Measurements from ENCODE around the gene NMRK2.
"Not testable (repeated sequence)": the region's sequence is repeated elsewhere in the genome, so short reads cannot be mapped to it uniquely, and the experiment has no call there.

Gene NMRK2

DNA sequence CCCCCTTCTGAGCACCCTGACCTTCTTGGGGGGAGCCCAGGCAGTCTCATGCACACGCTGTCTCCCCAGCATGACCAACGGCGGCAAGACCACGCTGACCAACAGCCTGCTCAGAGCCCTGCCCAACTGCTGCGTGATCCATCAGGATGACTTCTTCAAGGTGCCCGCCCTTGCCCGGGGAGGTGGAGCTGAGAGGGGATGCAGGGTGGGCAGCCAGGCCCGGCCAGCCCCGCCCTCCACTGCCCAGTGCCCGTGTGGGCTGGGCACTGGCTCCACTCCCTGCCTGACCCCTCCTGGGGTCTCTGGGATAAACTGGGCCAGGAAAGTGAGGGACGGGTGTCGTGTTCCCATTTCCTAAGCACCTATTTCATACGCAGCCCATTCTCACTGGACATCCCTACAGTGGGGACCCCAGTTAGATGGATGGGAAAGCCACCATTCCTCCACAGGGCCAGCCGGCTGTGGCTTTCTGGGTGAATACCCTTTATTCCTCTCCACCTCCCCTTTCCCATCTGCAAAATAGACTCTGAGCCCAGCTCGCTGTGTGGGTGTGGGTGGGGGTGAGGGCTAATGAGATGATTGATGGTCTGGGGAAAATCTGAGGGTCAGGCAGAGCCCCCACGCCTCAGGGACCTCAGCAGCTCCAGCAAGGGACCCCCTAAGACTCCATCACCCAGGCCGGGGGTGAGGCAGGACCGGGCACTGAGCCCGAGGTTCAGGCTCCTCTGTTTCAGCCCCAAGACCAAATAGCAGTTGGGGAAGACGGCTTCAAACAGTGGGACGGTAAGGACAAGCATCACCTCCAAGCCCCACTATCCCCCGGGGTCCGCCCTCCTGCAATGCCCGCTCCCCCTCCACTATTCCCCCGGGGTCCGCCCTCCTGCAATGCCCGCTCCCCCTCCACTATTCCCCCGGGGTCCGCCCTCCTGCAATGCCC, 3.9 kb downstream of the NMRK2 start:
- DNase-seq (ENCODE audit: low spot score), result no peak

DNA sequence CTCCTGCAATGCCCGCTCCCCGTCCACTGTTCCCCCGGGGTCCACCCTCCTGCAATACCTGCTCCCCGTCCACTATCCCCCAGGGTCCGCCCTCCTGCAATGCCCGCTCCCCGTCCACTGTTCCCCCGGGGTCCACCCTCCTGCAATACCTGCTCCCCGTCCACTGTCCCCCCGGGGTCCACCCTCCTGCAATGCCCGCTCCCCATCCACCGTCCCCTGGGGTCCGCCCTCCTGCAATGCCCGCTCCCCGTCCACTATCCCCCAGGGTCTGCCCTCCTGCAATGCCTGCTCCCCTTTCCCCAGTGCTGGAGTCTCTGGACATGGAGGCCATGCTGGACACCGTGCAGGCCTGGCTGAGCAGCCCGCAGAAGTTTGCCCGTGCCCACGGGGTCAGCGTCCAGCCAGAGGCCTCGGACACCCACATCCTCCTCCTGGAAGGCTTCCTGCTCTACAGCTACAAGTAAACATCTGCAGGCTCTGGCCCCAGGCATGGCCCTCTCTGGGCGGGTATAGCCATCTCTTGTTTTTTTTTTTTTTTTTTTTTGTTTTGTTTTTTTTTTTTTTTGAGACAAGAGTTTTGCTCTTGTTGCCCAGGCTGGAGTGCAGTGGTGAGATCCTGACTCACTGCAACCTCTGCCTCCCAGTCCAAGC, 5.6 kb downstream of the NMRK2 start:
- DNase-seq (ENCODE audit: low spot score), result not testable (repeated sequence)

DNA sequence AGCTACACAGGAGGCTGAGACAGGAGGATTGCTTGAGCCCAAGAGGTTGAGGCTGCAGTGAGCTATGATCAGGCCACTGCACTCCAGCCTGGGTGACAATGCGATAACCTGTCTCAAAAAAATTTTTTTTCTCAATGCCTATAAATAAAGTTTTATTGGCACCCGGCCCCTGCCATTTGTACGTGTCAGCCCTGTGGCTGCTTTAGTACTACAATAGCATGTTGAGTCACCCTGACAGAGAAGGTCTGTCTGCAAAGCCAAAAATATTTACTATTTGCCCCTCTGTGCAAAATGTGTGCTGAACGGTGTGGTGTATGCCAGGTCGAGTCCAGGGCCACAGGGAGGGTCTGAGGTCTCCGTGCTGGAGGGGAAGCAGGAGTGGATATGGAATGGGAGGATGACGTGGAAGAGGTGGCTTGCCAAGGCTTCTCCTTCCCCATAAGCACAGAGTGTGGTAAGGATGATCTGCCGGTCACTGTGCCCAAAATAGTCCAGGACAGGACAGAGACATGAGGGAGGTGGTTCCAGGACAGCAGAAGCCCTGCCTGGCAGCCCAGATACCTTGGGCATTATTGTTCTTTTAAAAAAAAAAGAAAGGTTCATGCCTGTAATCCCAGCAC, 10.0 kb downstream of the NMRK2 start:
- no peak for DNase-seq (ENCODE audit: low spot score)

DNA sequence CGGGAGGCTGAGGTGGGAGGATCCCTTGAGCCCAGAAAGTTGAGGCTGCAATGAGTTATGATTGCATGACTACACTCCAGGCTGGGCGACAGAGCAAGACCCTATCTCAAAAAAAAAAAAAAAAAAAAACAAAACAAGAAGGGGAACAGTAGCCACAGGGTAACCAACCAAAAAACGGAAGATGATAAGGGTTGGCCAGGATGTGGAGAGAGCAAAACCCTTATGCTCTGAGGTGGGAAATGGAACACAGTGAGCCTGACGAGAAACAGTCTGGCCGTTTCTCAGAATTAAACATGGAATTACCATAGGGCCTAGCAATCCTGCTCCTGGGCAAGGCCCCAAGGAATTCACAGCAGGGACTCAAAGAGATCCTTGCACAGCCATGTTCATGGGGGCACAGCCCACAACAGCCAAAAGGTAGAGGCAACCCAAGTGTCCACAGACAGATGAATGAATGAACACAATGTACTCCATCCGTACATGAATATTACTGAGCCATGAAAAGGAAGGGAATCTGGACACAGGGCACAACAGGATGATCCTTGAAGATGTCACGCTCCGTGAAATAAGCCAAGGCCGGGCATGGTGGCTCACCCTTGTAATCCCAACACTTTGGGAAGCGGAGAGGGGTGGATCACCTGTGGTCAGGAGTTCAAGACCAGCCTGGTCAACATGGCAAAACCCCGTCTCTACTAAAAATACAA, 11.3 kb downstream of the NMRK2 start:
- no peak for DNase-seq (ENCODE audit: low spot score)

DNA sequence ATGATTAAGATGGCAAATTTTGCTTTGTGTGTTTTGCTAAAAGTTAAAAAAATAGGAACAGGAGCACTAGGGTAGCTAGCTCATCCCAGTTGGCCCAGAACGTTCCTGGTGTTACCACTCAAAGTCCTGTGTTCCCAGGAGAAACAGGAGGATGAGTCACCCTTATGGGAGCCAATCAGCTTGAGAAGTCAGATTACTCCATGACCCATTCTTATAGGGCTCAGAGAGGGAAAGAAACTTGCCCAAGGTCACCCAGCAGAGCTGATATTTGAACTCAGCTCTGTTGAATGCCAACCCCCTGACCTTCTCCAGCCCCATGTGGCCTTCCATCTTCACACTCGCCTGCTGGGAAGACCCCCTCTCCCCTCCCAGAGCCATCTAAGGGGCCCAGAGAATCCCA, 13.0 kb downstream of the NMRK2 start:
- no peak for DNase-seq (ENCODE audit: low spot score)

DNA sequence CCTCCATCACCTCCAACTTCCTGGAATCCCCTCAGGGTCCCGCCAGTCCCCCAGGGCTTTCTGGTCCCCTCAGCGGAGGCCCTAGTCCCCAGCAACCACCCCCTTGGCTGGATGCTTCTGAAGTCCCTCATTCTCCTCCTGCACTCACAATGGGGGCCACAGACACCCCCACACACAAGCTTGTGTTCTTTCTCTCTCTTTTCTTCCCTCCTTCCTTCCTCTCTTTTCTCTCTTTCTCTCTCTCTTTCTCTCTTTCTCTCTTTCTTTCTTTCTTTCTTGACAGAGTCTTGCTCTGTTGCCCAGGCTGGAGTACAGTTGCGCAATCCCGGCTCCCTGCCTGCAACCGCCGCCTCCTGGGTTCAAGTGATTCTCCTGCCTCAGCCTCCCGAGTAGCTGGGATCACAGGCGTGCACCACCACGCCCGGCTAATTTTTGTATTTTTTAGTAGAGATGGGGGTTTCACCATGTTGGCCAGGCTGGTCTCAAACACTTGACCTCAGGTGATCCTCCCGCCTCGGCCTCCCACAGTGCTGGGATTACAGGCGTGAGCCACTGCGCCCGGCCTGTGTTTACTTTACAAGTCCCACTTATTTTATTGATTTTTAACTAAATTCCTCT, 14.6 kb downstream of the NMRK2 start:
- not testable (repeated sequence) for DNase-seq (ENCODE audit: low spot score)

DNA sequence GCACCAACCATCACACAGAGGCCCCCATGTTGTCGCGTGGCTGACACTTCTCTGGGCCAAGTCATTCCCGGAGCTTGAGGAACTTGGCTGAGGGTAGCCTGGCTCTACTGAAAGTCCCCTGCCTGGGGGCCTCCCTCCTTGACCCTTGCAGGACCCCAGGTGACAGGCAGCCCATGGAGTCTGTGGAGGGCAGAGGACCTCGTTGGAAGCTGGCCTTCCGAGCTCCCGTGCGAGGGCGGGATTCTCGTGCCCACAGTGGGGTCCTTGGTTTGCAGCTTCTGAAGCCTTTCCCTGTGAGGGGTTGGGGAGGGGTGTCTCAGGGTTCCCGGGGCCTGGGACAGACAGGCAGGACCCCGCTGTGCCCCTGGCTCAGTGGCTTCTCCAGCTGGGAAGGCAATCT, 16.4 kb downstream of the NMRK2 start:
- no peak for DNase-seq (ENCODE audit: low spot score)

DNA sequence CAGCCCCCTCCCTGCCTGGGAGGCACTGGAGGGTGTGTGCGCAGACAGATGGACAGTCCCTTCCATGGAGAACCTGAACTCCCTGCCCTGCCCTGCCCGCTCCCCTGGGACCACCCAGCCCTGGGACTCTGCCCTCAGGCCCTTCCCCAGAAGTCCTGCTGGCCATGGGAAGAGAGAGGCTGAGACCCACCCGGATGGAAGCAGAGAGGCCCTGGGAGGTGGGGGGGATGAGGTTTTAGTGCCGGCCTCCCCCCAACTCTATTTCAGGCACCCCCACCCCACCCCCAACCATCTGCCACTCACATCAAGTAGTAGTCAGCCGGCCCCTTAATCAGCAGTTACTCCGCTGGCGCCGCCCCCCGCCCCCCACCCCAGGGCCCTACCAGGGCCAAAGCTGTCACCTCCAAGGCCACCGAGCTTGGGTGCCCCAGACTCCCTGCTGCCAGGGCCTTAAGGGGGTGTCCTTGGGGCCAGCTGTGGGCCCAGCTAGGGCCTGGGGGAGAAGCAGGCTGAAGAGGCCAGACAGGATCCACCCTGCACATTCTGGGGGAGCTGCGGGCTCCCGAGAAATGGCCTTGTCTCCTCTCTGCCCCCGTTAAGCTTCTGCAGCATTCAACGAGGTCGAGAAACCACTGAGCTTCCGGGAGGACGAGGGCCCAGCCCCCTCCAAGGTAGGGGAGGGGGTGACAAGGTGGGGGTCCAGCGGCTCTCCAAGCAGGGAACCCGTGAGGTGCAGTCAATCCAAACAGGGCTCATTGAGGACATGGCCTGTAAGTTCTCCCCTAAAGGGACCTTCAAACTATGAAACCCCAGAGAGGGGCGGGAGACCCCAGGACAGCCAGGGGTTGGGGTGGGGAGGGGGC, 17.4 kb downstream of the NMRK2 start:
- no peak for DNase-seq (ENCODE audit: low spot score)

DNA sequence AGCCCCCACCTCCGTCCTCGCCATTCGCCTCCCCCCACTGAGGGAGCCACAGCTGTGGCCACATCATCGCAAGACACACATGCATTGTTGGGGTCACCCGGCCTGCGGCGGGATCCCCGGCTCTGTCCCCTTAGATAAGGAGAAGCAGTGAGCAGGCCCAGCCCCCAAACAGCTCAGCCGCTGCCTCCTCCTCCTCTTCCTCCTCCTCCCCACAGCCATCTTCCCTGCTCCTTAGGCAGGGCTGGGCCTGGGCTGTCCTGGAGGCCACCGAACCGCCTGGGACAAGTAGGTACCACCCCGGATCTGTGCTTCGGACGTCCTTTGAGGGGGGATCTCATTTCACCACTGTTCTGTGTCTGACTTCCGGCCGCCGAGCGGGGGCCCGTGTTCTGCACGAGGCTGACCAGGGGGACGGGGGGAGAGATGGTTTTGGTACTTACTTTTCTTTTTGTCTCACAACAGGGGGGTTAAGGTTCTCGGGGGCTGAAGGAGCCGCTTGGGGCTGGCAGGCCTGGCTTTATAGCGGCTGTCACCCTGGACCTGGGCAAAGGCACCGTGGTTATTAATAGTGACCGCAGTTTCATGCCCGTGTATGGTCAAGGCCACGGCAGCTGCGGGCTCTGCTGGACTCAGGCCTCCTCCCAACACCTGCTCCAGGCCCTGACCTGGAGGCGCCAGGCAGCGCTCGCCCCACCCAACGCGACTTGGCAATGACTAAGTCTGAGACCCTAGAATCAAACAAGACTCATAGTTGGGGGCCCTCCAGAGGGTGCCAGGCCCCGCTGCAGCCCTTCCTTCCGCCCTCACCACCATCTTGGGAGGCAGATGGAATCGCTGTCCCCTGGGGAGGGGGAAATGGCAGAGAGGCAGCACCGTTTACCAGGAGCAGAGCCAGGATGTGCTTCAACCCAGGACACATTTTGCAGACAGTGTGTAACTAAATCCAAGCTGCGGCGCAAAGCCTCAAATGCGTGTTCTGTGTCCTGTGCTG, 18.3 kb downstream of the NMRK2 start:
- no peak for DNase-seq (ENCODE audit: low spot score)

DNA sequence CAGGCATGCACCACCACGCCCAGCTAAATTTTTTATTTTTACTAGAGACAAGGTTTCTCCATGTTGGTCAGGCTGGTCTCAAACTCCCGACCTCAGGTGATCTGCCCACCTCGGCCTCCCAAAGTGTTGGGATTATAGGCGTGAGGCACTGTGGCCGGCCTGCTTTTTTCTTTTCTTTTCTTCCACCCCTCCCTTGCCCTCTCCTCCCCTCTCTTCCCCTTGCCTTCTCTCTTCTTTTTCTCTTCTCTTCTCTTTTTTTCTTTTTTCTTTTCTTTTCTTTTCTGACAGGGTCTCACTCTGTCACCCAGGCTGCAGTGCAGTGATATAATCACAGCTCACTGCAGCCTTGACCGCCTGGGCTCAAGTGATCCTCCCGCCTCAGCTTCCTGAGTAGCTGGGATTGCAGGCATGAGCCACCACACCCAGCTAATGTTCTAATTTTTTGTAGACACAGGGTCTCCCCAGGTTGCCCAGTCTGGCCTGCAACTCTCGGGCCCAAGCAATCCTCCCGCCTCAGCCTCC, 19.9 kb downstream of the NMRK2 start:
- not testable (repeated sequence) for DNase-seq (ENCODE audit: low spot score)

DNA sequence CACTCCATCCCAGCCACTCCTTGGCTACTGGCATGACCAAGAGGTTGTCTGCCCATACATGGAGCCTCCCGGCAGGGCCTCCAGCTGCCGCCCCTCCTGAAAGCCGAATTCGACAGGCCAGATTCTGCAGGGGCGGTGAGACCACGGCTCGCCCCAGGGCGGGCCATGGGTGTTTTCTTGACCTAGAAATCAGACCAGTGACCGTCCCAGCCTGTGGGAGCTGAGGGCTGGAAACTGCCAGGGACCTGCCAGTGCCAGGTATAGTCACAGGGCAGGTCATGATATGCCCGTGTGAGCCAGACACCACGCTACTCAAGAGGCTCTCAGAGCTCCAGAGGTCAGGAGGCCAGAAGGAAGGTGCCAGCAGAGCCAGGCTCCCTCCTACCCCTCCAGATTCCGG, 21.2 kb downstream of the NMRK2 start:
- no peak for DNase-seq (ENCODE audit: low spot score)

DNA sequence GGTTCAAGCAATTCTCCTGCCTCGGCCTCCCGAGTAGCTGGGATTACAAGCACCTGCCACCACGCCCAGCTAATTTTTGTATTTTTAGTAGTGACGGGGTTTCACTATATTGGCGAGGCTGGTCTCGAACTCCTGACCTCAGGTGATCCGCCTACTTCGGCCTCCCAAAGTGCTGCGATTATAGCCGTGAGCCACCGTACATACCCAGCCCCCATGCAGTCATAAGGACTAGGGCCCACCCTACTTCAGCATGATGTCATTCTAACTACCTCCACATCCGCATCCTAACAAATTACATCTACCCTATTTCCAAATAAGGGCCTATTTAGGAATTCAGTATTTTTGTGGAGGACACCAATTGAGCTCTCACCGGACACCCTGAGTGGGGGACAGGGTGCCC, 22.4 kb downstream of the NMRK2 start:
- not testable (repeated sequence) for DNase-seq (ENCODE audit: low spot score)

DNA sequence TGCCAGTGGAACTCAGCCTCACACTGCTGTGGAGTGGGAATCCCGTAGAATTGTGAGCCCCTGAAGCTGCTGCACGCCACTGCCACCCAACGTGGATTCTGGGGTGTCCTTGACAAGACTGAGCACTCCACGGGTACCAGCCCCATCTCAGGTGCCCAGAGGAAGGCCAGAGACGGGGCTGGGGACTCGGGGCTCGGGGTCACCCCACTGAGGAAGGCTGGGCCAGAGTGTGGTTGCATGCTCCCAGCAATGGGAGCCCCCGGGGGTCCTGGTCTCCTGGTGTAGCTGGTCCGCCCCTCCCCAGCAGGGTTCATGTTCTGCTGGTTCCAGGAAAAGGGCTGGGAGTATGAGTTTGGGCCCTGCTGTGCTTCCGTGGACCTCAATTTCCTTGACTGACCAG, 22.8 kb downstream of the NMRK2 start:
- no peak for DNase-seq (ENCODE audit: low spot score)

DNA sequence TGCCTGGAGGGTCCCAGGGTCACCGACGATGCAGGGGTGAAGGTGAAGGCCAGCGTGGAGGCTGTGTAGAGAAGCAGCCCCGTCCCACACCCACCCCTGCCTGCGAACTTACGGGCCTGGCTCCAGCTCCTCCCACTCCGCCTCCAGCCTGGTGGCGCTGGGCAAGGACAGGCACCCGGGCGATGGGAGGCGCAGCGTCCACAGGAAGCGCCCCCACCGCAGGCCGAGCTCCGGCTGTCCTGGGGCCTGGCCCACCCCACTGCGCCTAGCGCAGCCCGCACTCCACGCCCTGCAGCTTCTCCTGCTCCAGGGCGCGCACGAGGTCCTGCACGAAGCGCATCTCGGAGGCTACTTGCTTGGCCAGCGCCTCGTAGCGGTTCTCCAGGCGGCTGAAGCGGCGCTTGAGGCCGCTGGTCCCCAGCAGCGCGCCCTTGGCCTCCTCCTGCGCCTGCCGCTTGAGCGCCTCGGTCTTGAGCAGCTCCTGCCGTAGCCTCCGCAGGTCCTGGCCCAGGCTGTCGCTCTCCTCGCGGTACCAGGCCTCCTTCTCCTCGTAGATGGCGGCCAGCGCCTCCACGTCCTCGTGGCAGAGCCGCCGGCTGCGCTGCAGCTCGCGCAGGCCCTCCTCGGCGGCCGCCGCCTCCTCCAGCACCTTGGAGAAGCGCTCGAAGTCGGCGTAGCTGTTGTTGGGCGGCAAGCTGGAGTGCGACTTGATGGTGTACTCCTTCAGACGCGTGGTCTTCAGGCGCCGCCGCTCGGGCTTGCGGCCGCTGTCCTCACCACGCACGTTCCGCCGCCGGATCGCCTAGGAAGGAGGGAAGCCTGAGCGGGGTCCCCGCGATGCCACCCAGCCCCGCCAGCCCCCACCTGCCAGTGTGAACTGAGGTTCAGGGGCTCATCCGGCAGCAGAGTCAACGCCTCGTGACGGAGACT, 26.2 kb downstream of the NMRK2 start:
- DNase-seq (ENCODE audit: low spot score), result no peak

DNA sequence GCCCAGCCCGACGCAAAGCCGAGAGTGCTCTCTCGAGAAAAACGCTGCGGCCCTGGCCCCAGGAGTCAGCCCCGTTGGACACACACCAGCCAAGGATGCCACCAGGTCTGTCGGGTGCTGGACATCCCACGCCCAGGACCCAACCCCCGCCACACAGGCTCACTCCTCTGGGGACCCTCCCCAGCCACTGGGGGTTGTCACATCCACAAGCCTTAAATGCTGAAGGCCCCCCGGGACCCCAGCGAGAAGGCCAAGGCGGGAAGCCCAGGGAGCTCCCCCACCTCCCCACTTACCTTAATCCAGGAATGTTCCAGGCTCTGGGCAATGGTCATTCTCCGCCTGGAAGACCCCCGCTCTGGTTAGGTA, 26.9 kb downstream of the NMRK2 start:
- no peak for DNase-seq (ENCODE audit: low spot score)

DNA sequence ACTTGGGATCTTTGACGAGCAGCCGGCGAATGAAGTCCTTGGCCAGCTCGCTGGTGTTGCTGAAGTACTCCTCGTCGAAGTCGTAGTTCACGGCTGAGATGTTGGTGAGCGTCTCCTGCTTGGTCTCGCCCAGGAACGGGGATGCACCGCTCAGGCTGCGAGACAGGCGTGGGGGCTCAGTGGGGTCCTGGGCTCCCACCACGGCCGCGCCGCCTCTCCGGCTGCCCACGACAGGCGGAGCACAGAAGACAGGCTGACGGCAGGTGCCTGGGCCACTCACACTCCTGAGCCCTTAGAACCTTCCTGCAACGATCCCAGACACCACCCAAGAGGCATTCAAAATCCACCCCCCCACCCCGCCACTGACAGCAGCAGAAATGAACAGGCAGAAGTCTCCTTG, 28.1 kb downstream of the NMRK2 start:
- DNase-seq (ENCODE audit: low spot score), result no peak

DNA sequence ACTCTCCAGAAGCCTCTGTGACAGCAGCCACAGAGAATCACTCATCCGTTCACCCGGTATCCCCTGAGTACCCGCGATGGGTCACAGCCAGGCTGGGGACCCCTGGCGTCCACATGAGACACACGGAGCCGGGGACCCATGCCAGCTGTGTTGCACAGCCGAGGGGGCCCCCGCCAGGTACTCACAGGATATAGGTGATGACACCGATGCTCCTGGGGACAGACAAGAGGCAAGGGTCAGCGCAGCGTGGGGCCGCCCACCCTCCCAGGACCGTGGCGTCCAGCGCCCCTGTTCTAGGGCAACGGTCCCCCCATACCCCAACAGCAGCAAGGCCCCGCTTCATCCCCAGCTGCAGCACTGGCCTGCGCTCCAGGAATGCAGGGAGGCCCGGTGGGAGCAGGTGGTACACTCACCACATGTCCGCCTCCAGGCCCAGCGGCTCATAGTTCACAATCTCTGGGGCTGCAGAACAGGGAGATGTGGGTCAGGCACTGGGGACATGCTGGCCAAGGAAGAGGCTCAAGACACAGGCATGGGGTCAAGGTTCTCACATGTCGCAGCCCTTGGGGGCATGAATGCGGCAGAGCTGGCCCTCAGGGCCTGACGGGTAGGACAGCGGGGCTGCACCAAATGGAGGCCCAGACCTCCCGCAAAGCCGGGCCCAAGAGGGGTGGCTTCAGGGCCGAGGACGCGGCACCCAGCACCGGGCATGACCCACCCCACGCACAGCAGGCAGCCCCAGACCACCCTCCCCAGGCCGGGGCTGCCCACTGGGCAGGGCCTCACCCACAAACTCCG, 30.8 kb downstream of the NMRK2 start:
- no peak for DNase-seq (ENCODE audit: low spot score)
